ENCODE measurements around the gene FUT3. TPM values are rescaled to one million over a fixed set of nuclear protein-coding genes. Genes with fewer than 3 reads are reported as not detected.

Gene FUT3
- total RNA-seq, 4 donors from 2014 or later = not detected

- ATAC-seq (ENCODE audit: low FRiP score) = no peak
- no peak for TF ChIP-seq CTCF (IDR thresholded peaks at IDR 0.05)
- no peak for DNase-seq (ENCODE audit: low spot score)
Measured at GRCh38 chr19:5795382-5795919, 55.8 kb downstream of the FUT3 start.

- TF ChIP-seq CTCF (IDR thresholded peaks at IDR 0.05) = no peak
- DNase-seq (ENCODE audit: low spot score) = no peak
- no peak for ATAC-seq (ENCODE audit: low FRiP score)
Measured at GRCh38 chr19:5793188-5793587, 58.1 kb downstream of the FUT3 start.

Other genes starting within 250 kb of the FUT3 start
- 10 to 100 TPM; 32.0 to 77.9 (median 51.1) TPM for gene SAFB2, start 228.7 kb downstream of the FUT3 start, total RNA-seq
- gene SAFB, start 228.4 kb downstream of the FUT3 start, total RNA-seq = 100 to 1,000 TPM in 2 of 4 donors, 10 to 100 TPM in 2; 56.7 to 139 (median 86.9) TPM
- gene MICOS13, start 170.9 kb downstream of the FUT3 start, total RNA-seq = 10 to 100 TPM; 24.4 to 54.6 (median 40.5) TPM
- gene HSD11B1L, start 170.4 kb downstream of the FUT3 start, total RNA-seq = 1 to 10 TPM; 4.3 to 9.5 (median 7.8) TPM
- gene RPL36, start 161.2 kb downstream of the FUT3 start, total RNA-seq = 100 to 1,000 TPM; 663 to 804 (median 703) TPM
- gene LONP1, start 131.3 kb downstream of the FUT3 start, total RNA-seq = 10 to 100 TPM; 49.8 to 75.9 (median 54.0) TPM
- gene CATSPERD, start 130.8 kb downstream of the FUT3 start, total RNA-seq = not detected
- gene PRR22, start 66.7 kb downstream of the FUT3 start, total RNA-seq = 1 to 10 TPM in 1 of 4 donors, under 1 TPM in 3; 0.75 to 3.0 (median 0.81) TPM
- gene DUS3L, start 60.3 kb downstream of the FUT3 start, total RNA-seq = 100 to 1,000 TPM in 1 of 4 donors, 10 to 100 TPM in 3; 27.4 to 132 (median 30.4) TPM
- gene NRTN, start 46.4 kb downstream of the FUT3 start, total RNA-seq = not detected
- gene FUT6, start 11.7 kb downstream of the FUT3 start, total RNA-seq = under 1 TPM in 1 of 4 donors, not detected in 3; 0.74 TPM
- gene FUT5, start 19.1 kb upstream of the FUT3 start, total RNA-seq = not detected
- 100 to 1,000 TPM; 134 to 234 (median 190) TPM for gene NDUFA11, start 52.3 kb upstream of the FUT3 start, total RNA-seq
- 10 to 100 TPM in 1 of 4 donors, 1 to 10 TPM in 3; 2.0 to 10.4 (median 4.6) TPM for gene VMAC, start 53.4 kb upstream of the FUT3 start, total RNA-seq
- gene CAPS, start 62.8 kb upstream of the FUT3 start, total RNA-seq = 1 to 10 TPM; 2.3 to 9.0 (median 4.6) TPM
- 10 to 100 TPM; 43.8 to 60.1 (median 45.9) TPM for gene RANBP3, start 126.7 kb upstream of the FUT3 start, total RNA-seq

Data from omental fat pad (tissue), 4 donors.